Measurements from ENCODE around the gene PTPN1. TPM values are rescaled to one million over a fixed set of nuclear protein-coding genes. Genes with fewer than 3 reads are reported as not detected.

Gene PTPN1
- total RNA-seq, 1 donor from 2014 or later, result 30.3 TPM

GRCh38 chr20:50592282-50593004 lies 82.3 kb downstream of the PTPN1 start:
- peaks cover 5% of the 10 kb centered on the region for H3K4me1 Mint-ChIP-seq (ENCODE audit: low read depth)
- DNase-seq (ENCODE audit: low spot score), result no peak
- H3K27ac Mint-ChIP-seq (ENCODE audit: unreplicated experiment), result no peak overlapping the region
- H3K4me3 Mint-ChIP-seq (ENCODE audit: unreplicated experiment), result no peak overlapping the region
- TF ChIP-seq CTCF (IDR thresholded peaks at IDR 0.05), result no peak
- H3K36me3 Mint-ChIP-seq (ENCODE audit: low read depth), result peaks cover 6% of the 10 kb centered on the region
- no peaks in the 10 kb centered on the region for H3K9me3 Mint-ChIP-seq (ENCODE audit: low read depth)
- H3K27me3 Mint-ChIP-seq (ENCODE audit: low read depth), result no peaks in the 10 kb centered on the region

- no peak for TF ChIP-seq CTCF (IDR thresholded peaks at IDR 0.05)
- Mint-ChIP-seq H3K27me3 (ENCODE audit: low read depth) (no peaks in the 10 kb centered on the region), H3K36me3 (ENCODE audit: low read depth) (peaks cover 6% of the 10 kb centered on the region), H3K27ac (ENCODE audit: unreplicated experiment) (no peak overlapping the region), H3K4me3 (ENCODE audit: unreplicated experiment) (no peak overlapping the region), H3K4me1 (ENCODE audit: low read depth) (peaks cover 5% of the 10 kb centered on the region), H3K9me3 (ENCODE audit: low read depth) (no peaks in the 10 kb centered on the region)
- DNase-seq (ENCODE audit: low spot score), result no peak
These were observed 82.8 kb downstream of the PTPN1 start for GRCh38 chr20:50593005-50593335.

GRCh38 chr20:50594231-50594590 lies 84.0 kb downstream of the PTPN1 start:
- H3K27ac Mint-ChIP-seq (ENCODE audit: unreplicated experiment), result no peak overlapping the region
- no peak overlapping the region for H3K4me3 Mint-ChIP-seq (ENCODE audit: unreplicated experiment)
- TF ChIP-seq CTCF (IDR thresholded peaks at IDR 0.05), result no peak
- no peaks in the 10 kb centered on the region for H3K9me3 Mint-ChIP-seq (ENCODE audit: low read depth)
- peaks cover 2% of the 10 kb centered on the region for H3K27me3 Mint-ChIP-seq (ENCODE audit: low read depth)
- DNase-seq (ENCODE audit: low spot score), result no peak
- peaks cover 3% of the 10 kb centered on the region for H3K4me1 Mint-ChIP-seq (ENCODE audit: low read depth)
- peaks cover 1% of the 10 kb centered on the region for H3K36me3 Mint-ChIP-seq (ENCODE audit: low read depth)

- peaks cover 3% of the 10 kb centered on the region for H3K4me1 Mint-ChIP-seq (ENCODE audit: low read depth)
These were observed 84.6 kb downstream of the PTPN1 start for GRCh38 chr20:50594591-50595432.

More at GRCh38 chr20:50594591-50595432, 84.6 kb downstream of the PTPN1 start:
- TF ChIP-seq CTCF (IDR thresholded peaks at IDR 0.05), result no peak
- H3K27ac Mint-ChIP-seq (ENCODE audit: unreplicated experiment), result no peak overlapping the region
- H3K9me3 Mint-ChIP-seq (ENCODE audit: low read depth), result no peaks in the 10 kb centered on the region
- H3K36me3 Mint-ChIP-seq (ENCODE audit: low read depth), result peaks cover 1% of the 10 kb centered on the region
- H3K4me3 Mint-ChIP-seq (ENCODE audit: unreplicated experiment), result no peak overlapping the region
- DNase-seq (ENCODE audit: low spot score), result no peak
- peaks cover 2% of the 10 kb centered on the region for H3K27me3 Mint-ChIP-seq (ENCODE audit: low read depth)

Measured in chondrocyte (in vitro differentiated cells).